IMR-90 (cell line): ENCODE data around the gene USP6NL.

Experiments used
- CHD1 ChIP-seq: IDR thresholded peaks from 2 replicates; pipeline ENCODE4 v1.6.1; 2012; ENCODE audit warnings: low read depth, low read length, improper control_type of control experiment
- CTCF ChIP-seq: conservative IDR thresholded peaks from 2 replicates; pipeline ENCODE4 v1.5.1; 2012; ENCODE audit warnings: mild to moderate bottlenecking, low read depth, low read length, improper control_type of control experiment
- FOS ChIP-seq: fragments of 150-350 bp; IDR thresholded peaks from 2 replicates; pipeline ENCODE4 v1.6.1; 2016; ENCODE audit warnings: low read depth, low read length
- MAFK ChIP-seq: IDR thresholded peaks from 2 replicates; pipeline ENCODE4 v1.6.1; 2012; ENCODE audit warnings: low read depth, low read length, improper control_type of control experiment
- POLR2A ChIP-seq: IDR thresholded peaks from 2 replicates; pipeline ENCODE4 v1.6.1; 2012; ENCODE audit warnings: mild to moderate bottlenecking, low read depth, low read length
- SMC3 ChIP-seq: fragments of 150-350 bp; IDR thresholded peaks from 2 replicates; pipeline ENCODE4 v1.6.1; 2016; ENCODE audit warnings: low read depth, mild to moderate bottlenecking, antibody characterized with exemption, low read length, moderate library complexity

DNA sequence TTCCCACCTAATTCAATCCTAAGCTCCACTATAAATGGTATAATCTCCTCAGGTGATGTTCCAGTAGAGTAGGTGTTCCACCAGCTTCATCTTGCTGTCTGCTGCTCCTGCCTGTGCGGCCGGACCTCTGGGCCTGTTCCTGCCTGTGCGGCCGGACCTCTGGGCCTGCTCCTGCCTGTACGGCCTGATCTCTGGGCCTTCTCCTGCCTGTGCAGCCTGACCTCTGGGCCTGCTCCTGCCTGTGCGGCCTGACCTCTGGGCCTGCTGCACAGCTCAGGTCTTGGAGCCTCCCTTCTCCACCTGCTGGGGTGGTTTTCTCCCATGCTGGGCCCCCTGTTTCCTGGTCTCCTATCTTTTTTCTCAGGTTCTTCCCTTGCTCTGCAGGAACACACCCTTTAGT is 117.8 kb downstream of the USP6NL start:
- no peak for TF ChIP-seq MAFK
- no peak for TF ChIP-seq CTCF
- TF ChIP-seq POLR2A = no peak
- TF ChIP-seq SMC3 = no peak
- TF ChIP-seq CHD1 = no peak
- no peak for TF ChIP-seq FOS
